GM12801 (cell line): ENCODE data around the gene RABGAP1L.

Experiments used
- CTCF ChIP-seq: IDR thresholded peaks from one replicate; pipeline ENCODE4 v1.5.1; 2011; ENCODE audit warnings: control low read depth; ENCODE audit not compliant: insufficient read length; ENCODE audit errors: extremely low read depth

Gene RABGAP1L

GRCh38 chr1:174324939-174325338 lies 165.6 kb downstream of the RABGAP1L start:
- TF ChIP-seq CTCF = no peak

DNA sequence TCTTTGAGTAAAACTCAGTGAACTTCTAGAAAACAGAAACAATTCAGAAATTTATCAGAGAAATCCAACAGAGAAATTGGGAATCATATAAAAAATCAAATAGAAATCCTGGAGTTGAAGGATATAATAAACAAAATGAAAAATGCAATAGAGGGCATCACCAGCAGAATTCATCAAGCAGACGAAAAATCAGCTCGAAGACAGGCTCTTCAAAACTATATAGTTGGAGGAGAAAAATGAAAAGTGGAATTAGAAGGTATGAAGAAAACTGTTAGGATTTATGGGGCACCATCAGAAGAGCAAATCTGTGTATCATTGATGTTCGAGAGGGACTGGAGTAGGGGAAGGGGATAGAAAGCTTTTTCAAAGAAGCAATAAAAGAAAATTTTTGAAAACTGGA lies 167.0 kb downstream of the RABGAP1L start:
- no peak for TF ChIP-seq CTCF

DNA sequence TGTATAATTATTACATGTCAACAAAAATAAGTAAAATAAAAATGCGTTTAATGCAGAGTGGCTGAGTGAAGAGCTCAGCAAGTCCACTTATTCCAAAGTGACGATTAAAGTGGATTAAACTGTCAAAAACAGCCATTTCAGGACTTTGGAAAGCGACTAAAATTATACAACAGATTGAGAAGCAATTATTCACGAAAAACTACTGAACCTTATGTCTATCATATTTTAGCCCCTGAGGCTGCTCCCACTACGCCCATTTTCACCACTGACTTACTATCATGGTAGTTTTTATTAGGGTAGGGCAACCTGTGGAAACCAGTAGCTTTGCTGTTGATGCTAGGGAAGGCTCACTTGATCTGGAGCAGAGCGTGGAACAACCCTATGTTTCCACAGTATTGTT lies 174.1 kb downstream of the RABGAP1L start:
- TF ChIP-seq CTCF = no peak

DNA sequence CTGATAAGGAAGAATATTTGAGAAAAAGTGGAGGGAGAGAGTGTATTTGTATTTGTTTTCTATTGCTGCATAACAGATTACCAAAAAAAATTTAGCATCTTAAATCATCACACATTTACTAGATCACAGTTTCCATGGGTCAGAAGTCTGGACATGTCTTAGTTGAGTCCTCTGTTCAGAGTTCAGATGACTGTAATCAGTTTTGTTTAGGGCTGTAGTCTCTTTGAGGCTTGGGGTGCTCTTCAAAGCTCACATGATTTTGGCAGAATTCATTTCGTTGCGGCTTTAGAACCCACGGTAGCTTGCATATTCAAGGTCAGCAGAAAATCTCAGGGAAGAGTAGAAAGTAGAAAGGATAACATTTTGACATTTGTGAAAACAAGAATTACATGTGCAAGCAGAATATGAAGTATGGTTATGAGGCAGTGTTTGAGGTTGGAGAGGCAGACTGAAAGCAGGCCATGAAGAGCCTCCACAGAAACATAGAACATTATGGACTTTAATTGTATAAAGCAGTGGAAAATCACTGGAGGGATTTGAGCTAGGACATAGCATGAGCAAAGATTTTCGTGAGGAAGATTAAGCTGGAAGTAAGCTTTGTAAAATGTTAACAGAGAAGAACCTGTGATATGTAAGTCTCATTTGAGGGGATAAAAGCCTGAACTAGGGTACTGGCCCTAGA lies 177.8 kb downstream of the RABGAP1L start:
- TF ChIP-seq CTCF = no peak

DNA sequence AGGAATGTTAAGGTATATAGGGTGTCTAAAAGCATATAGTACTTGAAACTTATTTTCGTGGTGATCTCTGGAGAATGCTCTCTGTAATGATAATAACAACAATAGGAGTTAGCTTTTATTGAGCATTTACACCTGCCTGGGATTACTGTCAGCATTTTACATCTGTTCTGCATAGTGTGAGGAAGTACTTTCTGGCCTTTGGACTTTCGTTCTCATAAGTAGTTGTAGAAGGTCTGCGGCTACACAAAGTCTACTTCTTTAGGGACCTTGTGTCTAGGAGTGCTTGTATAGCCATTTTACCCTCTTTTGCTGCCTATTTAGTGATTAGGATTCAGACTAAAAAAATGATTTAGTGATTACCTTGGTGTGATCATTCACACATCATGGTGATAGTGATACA lies 184.8 kb downstream of the RABGAP1L start:
- TF ChIP-seq CTCF = no peak

- TF ChIP-seq CTCF = no peak
These were observed 192.8 kb downstream of the RABGAP1L start for GRCh38 chr1:174352117-174352516.

DNA sequence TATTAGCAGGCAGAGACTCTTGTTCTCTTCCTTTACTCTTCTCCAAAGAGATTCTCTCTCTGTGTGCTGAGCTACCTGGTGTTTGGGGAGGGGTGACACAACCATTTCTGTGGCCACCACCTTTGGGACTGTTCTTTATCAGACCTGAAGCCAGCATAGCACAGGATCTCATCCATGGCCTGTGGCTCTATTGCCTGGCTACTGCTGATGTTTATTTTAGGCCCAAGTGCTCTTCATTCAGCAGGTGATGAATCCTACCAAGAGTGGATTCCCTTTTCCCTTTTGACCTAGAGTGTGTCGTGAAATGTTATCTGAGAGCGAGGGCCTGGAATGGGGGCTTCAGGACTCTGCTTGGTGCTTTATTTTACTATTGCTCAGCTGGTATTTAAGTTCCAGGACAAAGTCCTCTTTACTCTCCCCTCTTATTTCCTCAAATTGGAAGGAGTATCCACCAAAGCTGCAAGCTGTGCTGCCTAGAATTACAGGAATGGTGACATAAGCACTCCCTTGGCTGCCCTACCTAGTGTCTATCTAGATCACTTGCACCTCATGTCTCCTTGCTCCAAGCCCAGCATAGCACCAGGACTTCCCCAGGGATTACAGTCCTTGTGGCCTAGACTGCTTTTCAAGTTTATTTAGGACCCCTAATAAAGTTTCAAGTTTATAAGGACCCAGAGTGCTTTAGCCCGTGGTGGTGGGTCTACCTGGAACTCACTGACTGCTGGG lies 193.7 kb downstream of the RABGAP1L start:
- TF ChIP-seq CTCF = no peak
